GM18861 (cell line): ENCODE measurements around the gene DCK.

ENCODE experiments used
- ATAC-seq: cut with Tn5 transposase; IDR thresholded peaks from one replicate; pipeline ENCODE4 v1.9.1; 2021; ENCODE audit not compliant: unreplicated experiment

Gene DCK

DNA sequence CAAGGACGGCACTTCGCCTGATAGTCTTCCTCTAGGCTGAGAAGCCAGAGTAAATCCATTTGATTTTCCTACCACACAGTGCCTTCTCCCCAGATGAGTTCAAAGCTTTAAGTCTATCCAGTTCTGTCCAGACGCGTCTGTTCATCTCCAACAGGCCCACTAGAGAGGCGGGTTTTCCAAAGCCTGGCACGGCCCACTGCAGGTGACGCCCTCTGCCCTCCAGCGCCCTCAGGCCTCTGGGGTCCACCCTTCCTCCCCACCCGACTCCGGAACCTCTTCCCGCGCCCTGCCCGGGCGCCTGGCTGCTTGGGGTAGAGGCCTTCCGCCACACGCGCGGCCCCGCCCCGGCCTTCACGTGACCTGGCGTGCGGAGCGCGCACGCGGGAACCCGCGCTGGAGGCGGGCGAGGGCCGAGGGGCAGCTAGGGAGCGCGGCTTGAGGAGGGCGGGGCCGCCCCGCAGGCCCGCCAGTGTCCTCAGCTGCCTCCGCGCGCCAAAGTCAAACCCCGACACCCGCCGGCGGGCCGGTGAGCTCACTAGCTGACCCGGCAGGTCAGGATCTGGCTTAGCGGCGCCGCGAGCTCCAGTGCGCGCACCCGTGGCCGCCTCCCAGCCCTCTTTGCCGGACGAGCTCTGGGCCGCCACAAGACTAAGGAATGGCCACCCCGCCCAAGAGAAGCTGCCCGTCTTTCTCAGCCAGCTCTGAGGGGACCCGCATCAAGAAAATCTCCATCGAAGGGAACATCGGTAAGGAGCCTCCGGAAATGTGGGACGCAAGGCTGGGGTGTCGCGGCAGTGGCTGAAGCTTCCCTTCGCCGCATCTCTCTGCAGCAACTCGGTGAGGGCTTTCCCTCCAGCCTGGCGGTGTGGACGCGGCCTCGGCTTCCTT lies at the start of gene DCK:
DCK (plus strand) TSS at position 469 of the 888 bp plus-strand sequence; CDS start at position 656, 187 bp downstream.
- peak; percentile 75 for ATAC-seq

DNA sequence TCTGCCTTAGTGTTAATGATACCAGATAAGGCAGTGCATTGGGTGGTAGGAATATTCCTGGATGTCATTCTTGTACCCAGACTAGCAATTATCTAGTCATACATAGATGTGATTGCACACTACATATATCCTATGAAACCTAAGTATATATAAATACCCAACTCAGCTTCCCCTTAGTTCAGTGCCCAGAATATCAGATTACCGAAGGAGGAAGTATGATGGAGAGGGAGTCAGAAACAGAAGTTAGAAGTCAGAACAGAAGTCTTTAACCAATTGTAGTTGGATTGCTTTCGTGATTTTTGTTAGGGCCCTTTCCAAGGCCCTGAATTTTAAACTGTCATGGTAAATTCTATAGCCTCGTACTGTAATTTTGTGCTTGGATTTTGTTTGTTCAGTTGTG lies 48.4 kb upstream of the DCK start:
- ATAC-seq: peak; percentile 43

DNA sequence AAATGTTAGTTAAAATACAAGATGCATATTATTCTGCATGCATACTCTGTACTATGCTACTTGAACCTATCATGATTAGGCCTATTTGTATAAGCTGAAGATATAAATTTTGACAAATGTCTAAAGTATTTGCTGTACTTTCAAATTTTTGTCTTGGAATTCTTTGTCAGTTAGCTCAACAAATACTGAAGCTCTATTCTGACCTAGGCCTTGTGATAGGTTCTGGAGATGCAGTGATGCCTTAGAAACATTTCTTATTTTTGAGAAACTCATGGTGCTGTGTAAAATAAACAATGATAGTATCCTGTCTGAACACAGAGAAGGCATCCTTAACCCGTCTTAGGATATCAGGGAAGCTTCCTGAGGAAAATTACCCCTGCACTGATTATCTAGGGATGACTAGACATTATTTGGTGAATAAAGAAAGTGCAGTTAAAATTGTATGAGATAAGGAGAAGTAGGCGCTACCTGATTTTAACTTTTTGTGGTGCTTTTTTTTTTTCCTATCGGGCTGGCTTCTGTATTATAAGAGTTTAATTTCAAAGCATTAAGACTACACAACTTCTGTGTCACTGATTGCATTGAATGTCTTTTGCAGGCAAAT lies 47.9 kb upstream of the DCK start:
- ATAC-seq: no peak

DNA sequence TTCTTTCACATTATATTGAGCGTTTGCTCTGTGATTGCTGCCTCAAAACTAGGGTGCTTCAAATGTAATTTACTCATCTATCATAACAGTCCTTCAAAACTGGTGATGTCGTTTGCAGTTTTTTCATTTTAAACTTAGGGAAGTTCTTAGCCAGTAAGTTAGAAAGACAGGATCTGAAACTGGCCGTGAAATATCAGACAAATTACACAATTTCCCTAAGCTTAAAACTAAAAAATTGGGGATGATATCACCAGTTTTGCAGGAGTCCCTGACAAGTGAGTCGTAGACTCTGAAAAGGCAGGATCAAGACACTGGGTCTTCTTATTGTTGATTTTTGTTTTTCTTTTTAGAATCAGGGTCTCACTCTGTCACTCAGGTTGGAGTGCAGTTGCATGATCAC lies 46.5 kb upstream of the DCK start:
- ATAC-seq: no peak

DNA sequence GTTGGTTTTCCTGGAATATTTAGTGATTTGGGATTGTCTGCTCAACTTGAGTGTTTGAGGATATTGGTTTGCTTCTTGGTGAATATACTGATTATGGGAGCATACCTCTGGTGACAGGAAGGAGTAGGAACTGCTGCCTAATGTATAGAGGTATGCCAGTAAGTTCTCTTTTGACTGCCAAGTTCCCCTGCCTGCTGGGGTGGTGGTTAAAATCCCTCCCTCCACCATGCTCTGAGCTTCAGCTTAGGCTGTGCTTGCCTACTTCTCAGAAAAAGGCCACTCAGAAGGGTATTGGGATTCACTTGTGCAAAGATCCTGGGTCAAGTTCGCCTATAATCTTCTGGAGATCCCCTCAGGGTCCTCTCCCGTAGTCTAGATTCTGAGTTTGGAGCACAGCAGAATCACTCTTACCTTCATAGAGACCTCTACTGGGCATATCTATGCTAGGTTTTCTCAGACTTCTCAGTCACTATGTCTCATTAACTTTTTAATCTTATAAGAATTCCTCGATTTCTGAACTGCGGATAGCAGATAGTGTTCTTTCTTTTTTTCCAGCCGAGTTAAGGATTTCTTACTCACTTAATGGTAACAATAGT lies 44.7 kb upstream of the DCK start:
- no peak for ATAC-seq

DNA sequence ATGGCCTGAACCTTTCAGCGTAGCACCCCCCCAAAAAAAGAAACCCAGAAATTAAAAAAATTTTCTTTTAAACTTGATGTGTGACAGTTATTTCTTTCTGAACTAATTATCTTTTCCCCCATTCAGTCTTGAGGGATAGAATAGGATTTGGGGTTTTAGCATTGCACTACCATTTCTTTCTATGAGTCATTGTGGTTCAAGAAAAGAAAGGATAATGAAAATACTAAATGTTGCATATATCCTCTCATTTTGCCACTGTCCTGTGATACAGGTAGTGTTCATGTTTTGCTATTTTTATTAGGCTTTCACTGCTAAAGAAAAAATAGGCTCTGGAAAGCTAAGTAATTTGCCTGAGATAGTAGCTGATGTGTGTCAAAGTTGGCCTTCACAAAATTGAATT lies 39.4 kb upstream of the DCK start:
- no peak for ATAC-seq

DNA sequence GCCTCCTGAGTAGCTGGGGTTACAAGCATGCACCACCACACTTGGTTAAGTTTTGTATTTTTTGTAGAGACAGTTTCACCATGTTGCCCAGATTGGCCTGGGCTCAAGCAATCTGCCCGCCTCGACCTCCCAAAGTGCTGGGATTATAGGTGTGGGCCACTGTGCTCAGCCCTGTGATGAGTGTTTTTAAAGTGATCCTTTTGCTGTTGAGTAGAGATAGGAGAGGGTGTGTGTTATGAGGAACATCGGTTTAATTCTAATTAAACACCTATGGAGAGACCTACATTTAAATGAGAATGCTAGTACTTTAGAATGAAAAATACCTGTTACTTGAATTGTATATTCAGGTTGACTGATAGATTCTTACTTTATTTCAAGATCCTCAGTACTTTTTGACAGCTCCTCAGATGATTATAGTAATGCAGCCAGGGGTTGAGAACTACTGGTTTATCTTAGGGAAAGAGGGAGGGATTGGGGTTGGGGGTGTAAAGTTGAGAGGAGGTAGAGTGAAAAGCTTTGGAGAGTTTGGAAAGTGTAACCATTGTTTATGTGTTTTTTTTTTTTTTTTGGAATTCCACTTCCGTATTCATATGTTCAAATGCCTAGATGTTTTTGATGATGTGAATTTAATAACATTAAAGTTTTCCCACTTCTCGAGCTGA lies 36.8 kb upstream of the DCK start:
- no peak for ATAC-seq

DNA sequence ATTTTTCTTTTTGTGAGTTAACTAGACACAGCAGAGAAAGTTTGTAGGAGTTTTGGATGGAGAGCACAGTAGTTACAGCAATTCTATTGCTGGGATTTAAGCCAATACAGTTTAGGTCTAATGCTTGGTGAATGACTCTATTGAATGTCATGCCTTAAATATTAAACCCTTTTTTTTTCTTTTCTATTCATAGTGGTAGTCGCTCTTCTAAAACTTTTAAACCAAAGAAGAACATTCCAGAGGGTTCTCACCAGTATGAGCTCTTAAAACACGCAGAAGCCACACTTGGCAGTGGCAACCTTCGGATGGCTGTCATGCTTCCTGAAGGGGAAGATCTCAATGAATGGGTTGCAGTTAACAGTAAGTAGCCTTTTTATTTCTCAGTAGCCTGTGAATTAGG lies 34.8 kb upstream of the DCK start:
- ATAC-seq: no peak

DNA sequence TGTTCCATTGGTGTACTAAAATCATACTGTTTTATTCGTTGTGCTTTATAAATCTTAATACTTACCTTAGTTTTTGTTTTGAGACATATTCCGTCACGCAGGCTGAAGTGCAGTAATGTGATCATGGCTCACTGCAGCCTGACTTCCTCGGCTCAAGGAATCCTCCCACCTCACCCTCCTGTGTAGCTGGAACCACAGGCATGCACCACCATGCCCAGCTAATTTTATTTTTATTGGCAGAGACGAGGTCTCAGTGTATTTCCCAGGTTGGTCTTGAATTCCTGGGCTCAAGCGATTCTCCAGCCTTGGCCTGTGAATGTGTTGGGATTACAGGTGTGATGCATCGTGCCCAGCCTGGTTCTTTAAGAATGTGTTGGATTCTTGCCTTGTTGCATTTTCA lies 24.4 kb upstream of the DCK start:
- ATAC-seq: no peak

DNA sequence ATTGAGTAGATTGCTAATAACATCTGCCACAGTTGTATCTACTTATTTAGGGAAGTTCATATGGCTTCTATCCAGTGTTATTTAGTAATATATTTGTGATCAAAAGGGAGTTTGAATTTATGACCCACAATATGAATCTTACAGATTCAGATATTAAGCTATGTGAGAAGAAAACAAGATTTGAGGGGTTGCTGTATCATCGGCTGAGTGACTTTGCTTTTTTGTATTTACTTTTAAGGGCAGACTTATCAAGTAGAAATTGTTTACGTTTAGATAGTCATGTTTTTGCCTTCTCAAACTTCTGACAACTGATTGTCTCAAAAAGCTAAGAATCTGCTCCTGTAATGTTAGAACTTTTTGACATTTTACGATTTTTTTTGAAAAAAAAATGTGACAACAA lies 17.2 kb upstream of the DCK start:
- ATAC-seq: no peak

DNA sequence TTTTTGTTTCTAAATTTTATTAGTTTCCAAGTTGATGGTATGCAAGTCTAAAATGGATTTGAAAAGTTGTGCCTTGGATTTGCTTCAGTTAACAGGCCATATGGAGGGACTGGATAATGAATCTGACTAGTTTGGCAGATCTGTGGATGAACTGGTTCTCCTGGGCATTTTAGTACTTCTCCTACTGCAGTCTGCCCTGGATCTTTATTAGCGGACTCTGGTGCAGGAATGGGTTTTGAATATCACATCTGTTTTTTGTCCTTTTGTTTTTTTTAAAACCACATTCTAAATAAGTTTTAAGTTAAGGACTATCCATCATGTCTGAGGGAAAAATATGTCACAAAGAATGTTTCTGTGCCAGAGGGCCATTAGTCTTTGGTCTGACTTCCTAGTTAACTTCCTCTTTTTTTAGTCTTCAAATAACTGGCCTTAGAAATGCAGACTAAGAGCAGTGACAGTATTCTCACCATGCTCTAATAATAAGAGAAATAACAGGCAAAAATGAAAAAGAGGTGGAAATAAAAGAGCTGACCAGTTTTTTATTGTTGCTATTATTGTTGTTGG lies 13.9 kb upstream of the DCK start:
- ATAC-seq: peak; percentile 77

DNA sequence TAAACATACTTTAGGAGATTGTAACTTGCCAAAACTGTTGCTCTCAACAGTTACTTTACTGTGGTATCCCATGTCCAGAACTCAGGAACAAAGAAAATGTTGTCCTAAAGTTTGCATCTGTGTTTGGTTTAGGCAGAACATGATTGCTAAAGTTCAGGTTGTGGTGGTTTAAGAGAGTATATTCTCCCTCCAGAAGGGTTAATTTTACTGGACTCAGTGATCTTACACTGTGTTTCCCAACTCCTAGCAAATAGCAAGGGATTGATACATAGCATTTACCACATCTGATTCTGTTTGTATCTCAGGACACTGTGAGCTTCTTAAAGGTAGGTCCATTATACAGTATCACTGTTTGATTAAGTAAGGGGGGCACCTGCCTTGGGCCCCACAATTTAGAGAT lies 13.3 kb upstream of the DCK start:
- no peak for ATAC-seq

DNA sequence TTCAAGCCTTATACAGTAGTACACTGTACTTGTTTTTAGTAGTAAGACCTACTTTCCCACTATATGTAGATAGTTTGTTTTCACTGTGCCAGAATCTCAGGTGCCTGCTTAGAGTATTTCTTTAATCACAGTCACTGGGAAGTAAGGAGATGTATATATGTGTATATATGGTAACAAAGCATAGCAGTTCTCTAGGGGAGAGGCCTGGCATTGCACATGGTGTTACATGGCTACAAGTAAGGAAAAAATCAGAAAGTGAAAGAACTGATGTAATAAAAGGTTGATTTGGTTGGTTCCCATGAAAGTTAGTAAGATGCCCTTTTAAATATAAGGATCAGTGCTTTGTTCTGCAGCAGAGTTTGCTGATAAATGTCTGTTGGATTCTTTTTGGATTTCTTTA lies 9.3 kb upstream of the DCK start:
- no peak for ATAC-seq

DNA sequence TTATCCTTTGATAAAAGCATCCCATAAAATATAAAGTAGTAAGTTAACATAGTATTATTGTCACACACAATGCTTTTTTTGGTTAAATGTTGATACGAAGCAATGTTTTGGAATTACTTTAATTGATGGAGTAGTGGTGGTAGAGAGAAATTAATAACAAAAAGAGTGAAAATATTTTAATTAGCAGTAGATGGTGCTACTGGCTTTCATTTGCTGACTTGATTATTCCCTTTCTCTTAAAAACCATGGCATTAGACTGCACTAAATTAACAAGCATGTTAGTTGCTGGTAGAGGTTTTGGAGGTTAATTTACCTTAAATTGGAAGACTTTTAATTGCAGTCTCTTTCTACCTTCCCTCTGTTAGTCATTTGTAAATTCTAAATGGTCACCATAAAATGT lies 8.9 kb upstream of the DCK start:
- no peak for ATAC-seq

DNA sequence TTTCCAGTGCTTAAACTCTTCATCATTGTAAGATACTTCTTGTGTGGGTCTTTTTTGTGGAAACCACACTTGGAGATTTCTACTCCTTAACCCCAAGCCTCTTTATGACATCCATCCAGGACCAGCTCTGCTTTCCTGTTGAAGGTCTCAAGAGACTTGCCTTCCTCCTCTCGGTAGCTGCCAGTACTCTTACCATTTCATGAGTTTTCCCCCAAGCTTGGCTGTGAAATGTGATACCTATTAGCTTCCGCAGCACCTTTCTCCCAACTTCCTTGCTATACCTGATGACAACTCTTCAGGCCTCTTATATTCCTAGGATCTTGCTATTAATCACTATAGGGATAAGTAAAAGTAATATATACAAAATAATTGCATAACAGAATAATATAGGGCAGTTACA lies 1.9 kb upstream of the DCK start:
- ATAC-seq: no peak

DNA sequence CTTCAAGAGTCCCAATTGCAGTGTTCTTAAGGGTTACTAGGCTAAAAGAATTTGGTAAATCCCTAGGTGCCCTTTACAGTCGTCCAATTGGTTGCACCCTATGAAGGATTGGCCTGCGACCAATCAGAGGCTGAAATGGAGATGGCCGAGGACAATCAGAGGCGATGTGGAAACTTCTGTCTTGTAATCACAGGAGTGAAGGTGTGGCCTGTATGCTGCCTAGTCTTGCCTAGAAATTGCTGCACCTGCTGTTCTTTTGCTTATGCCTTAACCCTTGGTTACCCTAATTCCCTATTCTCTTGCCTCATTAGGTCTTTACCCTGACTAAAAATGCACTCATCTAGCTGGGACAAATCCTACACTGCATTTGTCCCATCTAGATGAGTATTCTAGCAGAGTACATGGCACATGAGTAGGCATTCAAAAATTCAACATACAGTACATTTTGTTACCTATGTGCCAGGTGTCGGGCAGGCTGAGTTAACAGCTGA lies 1.0 kb upstream of the DCK start:
- ATAC-seq: no peak

DNA sequence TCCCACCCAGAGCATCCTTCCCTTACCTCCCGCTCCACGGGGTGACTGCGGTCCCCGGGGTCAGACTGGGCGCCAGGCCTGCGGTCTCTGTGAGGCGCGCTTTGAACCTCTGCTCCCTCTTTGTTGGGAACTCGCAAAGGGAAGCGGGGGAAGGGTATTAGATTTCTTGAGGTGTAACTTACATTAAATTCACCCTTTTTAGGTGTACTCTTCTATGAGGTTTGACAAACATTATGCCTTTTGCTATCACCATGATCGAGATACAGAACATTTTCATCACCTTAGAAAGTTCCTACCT lies 569 bp downstream of the DCK start:
- ATAC-seq: no peak

DNA sequence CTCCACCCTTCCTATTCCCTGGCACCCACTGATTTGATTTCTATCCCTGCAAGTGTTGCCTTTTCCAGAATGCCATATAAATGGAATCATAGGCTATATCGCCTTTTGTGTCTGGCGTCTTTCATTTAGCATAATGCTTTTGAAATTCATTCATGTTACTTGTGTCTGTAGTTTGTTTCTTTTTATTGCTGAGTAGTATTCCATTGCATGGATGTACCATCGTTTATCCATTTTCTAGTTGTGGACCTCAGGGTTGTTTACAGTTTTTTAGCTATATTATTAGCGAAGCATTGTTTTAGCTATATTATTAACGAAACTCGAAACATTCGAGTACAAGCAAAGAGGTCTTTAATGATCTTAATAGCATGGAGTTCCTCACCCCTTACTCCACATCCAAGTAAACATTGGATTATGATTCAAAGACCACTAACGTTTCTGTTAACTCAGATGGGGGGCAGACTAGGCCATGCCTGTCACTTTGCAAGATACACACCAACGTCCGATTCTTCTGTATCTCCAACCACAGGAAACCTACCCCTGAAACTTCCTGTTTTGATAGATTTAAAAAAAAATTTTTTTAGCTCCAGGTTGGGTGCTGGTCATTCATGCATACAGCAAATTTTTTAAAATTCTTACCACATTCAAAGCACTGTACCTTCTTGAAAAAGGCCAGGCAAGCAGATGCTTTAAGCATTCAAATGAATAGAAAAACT lies 1.1 kb downstream of the DCK start:
- ATAC-seq: peak; percentile 55

DNA sequence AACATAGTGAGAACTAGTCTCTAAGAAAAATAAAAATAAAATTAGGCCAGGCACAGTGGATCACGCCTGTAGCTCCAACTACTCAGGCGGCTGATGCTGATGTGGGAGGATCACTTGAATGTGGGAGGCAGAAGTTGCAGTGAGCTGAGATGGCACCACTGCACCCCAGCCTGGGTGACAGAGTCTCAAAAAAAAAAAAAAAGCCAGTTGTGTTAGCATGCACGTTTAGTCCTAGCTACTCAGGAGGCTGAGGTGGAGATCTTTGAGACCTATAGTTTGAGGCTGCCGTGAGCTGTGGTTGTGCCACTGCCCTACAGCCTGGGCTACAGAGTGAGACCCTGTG lies 2.5 kb downstream of the DCK start:
- ATAC-seq: no peak

DNA sequence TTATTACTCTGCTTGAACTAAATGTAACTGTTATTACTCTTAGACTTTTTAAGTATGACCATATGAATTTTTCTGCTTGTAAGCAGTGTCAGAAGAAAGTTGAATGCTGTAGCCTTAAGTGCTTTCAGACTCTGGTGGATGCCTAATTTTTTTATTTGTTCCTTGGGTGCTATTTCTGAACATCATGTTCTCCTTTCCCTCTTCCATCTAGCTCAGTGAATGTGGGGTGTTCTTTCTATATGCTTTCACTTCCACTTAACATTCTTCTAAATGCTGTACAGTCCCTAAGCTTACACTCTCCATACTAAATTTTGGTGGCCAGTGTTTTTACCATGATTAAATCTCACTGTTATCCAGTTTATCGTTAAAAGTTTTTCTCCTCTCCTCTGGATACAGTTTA lies 3.6 kb downstream of the DCK start:
- ATAC-seq: no peak

DNA sequence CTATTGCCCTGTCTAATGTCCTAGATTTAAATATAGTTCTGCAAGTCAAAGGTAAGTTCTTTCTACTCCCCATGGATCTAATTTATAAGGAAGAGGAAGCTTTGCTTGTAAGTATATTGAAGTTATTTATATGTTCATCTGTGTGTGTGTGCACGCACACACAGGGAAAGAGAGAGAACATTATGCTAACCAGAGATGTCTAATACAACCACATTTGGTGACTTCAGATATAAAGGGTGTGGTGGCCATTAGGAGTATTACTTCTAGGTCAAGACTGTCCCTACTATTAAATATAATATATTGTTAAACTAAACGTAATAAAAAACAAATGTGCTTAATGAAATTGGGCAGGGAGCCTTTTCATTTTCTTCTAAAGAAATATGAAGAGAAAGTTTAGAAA lies 4.1 kb downstream of the DCK start:
- ATAC-seq: no peak
